ENCODE results near the gene IGSF3.
"Not testable (repeated sequence)": the region's sequence is repeated elsewhere in the genome, so short reads cannot be mapped to it uniquely, and the experiment has no call there.

The IGSF3 gene

GRCh38 chr1:116631996-116632925 is 35.3 kb downstream of the IGSF3 start:
- in situ Hi-C loops (cut with MboI; ENCODE audit: low sequenced_read_pairs), result not testable (repeated sequence)

DNA sequence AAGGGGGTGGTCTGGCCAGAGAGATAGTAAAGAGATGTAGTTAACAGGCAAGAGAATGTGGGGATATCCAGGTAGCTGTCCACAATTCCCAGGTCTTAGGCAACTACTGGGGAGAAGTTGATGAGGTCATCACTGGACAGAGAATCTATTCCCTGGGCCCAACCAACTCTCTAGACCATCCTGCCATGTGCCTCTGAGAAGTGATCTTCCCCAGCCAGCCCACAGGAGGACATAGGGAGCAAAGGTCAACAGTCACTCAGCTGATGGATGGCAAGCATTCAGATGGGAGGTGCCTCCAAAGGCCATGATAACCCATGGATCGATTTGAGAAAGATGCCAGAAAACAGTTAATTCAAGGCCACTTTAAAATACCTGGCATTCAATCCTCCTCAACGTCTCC is 36.0 kb downstream of the IGSF3 start:
- in situ Hi-C loops (cut with MboI; ENCODE audit: low sequenced_read_pairs), result not testable (repeated sequence)

DNA sequence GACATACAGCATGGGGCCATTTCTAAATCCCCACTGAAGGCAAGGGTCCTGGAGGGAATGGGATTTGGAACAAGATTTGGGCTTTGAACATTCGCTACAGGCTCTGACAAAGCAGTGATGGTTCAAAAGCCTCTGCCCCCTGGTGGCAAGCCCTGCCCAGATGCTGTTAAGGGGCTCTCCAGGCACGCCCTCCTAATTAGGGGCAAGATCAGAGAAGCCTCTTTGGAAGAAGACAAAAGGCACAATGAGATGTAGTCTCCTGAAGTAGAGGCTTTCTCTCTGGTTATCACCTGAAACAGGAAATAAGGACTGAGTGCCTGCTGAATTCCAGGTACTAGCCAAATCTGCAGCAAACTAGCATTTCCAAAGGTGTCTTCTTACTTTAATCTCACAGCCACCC is 37.5 kb downstream of the IGSF3 start:
- in situ Hi-C loops (cut with MboI; ENCODE audit: low sequenced_read_pairs), result not testable (repeated sequence)

GRCh38 chr1:116629441-116629840 is 38.1 kb downstream of the IGSF3 start:
- in situ Hi-C loops (cut with MboI; ENCODE audit: low sequenced_read_pairs), result not testable (repeated sequence)

DNA sequence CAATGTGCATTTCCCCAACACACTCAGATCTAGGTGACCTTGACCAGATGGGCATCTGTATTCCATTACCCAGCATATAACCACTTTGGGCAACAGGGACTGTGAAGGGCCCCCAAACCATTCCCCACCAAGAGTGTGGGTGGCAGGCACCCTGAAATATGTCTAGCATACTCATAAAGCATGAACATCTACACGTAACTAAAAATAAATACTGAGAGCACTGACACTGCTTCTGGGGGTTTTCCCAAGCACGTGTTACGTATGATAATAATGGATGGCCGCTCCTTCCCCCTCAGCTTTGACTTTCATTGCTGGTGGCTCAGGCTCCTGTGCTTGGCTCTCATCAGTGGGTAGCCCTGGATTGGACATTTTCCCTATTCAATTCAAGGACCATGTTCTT is 39.1 kb downstream of the IGSF3 start:
- in situ Hi-C loops (cut with MboI; ENCODE audit: low sequenced_read_pairs), result no loop called here

DNA sequence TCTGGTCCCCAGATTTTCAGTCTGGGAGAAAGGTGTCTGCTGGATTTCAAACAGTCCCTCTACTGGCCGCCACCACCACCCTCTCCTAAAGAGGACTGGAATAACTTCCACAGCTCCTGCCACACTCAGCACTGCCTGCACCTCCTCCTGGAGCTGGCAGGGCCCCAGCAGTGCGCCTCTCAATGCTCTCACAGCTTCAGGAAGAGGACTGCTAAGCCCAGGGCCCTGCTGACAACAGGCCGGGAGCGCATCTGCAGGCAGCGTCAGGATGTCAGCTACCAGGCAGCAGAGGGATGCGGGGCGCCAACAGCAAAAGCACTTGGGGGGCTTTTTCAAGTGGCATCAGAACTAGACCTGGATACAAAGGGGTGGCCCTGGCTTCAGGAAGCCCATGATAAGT is 40.2 kb downstream of the IGSF3 start:
- in situ Hi-C loops (cut with MboI; ENCODE audit: low sequenced_read_pairs), result not testable (repeated sequence)

DNA sequence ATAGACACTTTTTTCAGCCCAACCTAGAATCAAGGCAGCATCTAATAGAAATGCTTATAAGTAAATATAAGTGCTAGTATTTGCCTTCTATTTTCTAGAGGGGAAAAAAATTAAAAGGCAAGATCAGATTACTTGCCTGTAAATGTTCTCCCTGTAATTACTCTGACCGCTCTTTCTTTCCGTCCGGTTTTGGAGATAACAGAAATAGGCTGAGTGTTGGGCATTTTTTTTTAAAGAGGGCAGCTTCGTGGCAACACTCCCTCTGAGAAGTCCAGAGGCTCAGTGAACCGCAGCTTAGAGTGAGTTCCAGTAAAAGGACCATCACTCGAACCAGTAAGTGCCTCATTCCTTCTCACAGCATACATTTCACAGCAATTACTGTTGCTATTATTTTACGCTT is 40.6 kb downstream of the IGSF3 start:
- in situ Hi-C loops (cut with MboI; ENCODE audit: low sequenced_read_pairs), result not testable (repeated sequence)

DNA sequence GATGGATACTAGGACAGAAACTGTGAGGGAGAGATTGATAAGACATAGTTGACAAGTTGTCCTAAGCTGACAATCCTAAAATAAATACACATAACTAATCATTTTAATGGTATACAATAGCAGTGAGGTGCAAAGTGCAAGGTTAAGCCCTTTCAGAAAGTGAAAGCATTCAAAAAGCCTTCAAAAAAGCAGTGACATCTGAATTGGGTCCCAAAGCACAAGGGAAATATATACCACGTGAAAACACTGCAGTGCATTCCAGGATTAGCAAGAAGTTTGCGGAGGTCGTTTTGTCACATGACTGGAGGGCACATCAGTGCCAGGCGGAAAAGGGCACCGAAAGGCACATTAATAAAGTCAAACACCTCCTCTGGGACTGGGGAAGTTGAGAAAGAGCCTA is 42.4 kb downstream of the IGSF3 start:
- in situ Hi-C loops (cut with MboI; ENCODE audit: low sequenced_read_pairs), result not testable (repeated sequence)

DNA sequence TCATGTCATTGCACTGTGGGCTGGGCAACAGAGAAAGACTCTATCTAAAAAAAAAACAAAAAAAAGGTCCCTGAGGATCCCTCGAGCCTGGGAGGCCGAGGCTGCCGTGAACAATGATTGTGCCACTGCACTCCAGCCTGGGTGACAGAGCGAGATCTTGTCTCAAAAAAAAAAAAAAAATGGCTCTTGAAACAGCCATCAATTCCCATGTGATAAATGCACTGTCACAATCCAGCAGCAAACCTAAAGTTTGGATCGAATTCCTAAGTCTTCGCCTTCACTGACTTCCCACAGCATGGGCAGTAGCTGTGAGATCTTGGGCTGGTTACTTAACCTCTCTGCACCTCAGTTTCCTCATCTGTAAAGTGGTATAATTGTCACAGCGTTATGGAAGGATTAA is 43.5 kb downstream of the IGSF3 start:
- in situ Hi-C loops (cut with MboI; ENCODE audit: low sequenced_read_pairs), result no loop called here

- in situ Hi-C loops (cut with MboI; ENCODE audit: low sequenced_read_pairs), result not testable (repeated sequence)
Measured at GRCh38 chr1:116622496-116622895, 45.0 kb downstream of the IGSF3 start.

- in situ Hi-C loops (cut with MboI; ENCODE audit: low sequenced_read_pairs), result not testable (repeated sequence)
Measured at GRCh38 chr1:116621756-116622155, 45.8 kb downstream of the IGSF3 start.

DNA sequence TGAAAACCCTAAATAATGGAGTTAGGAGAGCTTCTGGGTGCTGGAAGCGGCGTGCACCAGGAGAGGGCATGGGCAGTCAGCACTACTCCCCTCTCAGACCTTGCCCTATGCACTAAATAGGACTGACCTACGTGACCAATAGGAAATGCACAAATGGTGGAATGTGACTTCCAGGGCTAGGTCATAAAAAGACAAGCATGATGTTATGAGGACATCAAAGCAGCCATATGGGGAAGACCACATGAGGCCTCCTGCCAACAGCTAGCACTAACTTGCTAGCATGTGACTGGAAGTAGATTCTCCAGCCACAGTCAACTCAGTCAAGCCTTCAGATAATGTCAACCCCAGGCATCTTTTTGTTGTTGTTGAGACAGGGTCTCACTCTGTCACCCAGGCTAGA is 47.1 kb downstream of the IGSF3 start:
- in situ Hi-C loops (cut with MboI; ENCODE audit: low sequenced_read_pairs), result not testable (repeated sequence)

- in situ Hi-C loops (cut with MboI; ENCODE audit: low sequenced_read_pairs), result not testable (repeated sequence)
Measured at GRCh38 chr1:116619106-116619505, 48.4 kb downstream of the IGSF3 start.

DNA sequence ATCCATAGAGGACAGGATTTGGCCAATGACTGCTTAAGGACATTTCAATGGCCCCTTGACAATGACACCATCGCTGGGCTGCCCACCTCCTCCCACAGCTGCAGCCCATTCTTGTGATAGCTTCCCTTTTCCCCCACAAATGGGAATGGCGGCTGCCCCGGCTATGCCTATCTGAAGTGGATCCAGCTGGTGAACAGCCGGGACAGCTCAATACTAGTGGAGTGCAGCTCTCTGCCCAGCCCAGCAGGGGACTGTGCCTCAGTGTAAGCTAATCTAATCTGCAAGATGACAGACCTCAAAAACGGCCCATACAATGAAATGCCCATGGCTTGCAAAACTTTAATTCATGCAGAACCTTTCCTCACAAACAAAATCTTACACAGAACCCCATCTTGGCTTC is 49.7 kb downstream of the IGSF3 start:
- in situ Hi-C loops (cut with MboI; ENCODE audit: low sequenced_read_pairs), result not testable (repeated sequence)

- in situ Hi-C loops (cut with MboI; ENCODE audit: low sequenced_read_pairs), result not testable (repeated sequence)
Measured at GRCh38 chr1:116613825-116614224, 53.7 kb downstream of the IGSF3 start.

DNA sequence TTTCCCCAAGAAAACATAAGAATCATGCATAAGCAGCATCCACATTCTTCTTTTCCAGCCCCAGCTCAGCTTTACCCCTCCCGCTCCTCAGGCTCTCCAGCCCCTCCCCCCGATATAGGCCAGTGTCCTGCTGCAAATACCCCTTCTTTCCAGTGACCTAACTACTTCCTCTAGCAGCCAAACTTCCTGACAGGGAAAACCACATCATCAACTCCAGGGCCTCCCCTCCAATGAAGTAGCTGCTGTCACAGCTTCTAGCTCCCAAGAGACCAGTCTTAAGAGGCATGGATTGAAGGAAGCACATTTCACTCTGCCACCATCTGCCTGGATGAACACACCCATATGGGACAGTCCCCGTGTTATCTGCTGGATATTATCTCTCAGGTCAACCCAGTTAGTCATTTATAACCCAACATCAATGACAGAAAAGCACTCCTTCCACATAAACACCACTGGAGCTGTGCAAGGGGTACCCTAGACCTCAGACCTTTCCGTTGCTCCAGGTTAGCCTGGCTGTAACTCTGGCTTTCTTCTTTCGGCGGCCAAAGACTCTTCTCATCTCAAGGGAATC is 57.6 kb downstream of the IGSF3 start:
- in situ Hi-C loops (cut with MboI; ENCODE audit: low sequenced_read_pairs), result not testable (repeated sequence)

GRCh38 chr1:116608841-116609240 is 58.7 kb downstream of the IGSF3 start:
- in situ Hi-C loops (cut with MboI; ENCODE audit: low sequenced_read_pairs), result not testable (repeated sequence)

DNA sequence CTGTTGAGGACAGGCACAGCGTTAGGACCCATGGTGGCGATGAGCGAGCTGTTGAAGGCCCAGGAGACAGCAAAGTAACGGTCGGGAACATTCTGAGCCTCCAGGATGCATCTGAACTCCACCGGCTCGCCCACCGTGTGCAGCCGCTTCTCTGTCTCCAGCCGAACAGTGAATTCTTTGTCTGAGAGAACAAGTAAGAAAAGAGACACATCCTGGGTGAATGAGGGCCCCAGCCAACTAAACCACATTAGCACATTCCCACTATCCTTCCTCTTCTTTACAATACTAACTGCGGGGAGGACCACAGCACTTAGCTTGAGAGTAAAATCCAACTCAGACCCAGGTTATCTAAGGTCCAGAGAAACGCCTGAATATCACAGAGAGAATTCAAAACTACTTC is 59.4 kb downstream of the IGSF3 start:
- in situ Hi-C loops (cut with MboI; ENCODE audit: low sequenced_read_pairs), result not testable (repeated sequence)

DNA sequence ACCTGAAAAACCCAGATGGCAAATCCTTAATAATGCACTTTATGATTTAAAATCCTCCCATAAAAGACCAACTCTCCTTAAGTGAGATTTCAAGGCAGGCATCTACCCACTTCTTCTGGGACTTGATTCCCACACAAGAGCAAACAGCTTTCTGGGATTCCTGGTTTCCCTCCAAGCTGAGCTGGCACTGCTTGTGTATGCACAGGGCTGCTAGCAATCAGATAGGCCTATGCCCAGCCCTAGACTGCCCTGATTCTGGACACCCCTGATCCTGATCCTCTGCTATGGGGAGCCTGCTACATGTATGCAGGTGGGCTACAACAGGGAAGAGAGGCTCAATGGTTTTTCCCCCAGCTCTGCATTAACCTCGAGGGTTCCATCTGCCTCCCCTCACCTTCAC is 60.1 kb downstream of the IGSF3 start:
- in situ Hi-C loops (cut with MboI; ENCODE audit: low sequenced_read_pairs), result not testable (repeated sequence)

DNA sequence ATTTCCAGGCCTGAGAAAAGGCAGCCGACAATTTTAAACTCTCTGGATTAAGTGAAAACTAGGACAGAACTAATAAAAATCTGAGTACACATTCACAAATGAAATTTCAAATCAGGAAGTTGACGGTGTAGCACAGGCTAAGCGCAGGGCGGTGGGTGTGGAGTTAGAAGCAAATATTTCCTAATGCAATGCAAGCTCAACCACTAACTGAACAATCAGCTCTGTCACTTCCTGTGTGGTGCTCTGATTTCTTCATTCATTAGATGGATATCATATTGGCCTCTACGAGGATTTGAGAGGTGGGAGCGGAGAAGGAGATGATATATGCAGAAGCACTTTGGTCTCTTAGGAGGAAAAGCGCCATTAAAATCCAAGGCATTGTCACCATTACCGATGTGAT is 61.5 kb downstream of the IGSF3 start:
- in situ Hi-C loops (cut with MboI; ENCODE audit: low sequenced_read_pairs), result not testable (repeated sequence)

- in situ Hi-C loops (cut with MboI; ENCODE audit: low sequenced_read_pairs), result no loop called here
Measured at GRCh38 chr1:116605315-116605714, 62.2 kb downstream of the IGSF3 start.

GRCh38 chr1:116604408-116604807 is 63.1 kb downstream of the IGSF3 start:
- in situ Hi-C loops (cut with MboI; ENCODE audit: low sequenced_read_pairs), result not testable (repeated sequence)
